NCI-H2171 treated with DMSO at 0.1 percent for 48 hours (cell line): Measurements from ENCODE around the gene SEMA3E.

Source experiments
- DNase-seq: peaks from one replicate; lab custom pipeline; 2025; lab: John Stamatoyannopoulos, UW

Gene SEMA3E

GRCh38 chr7:83355143-83355542, 293.8 kb downstream of the SEMA3E start:
- DNase-seq, result no peak

DNA sequence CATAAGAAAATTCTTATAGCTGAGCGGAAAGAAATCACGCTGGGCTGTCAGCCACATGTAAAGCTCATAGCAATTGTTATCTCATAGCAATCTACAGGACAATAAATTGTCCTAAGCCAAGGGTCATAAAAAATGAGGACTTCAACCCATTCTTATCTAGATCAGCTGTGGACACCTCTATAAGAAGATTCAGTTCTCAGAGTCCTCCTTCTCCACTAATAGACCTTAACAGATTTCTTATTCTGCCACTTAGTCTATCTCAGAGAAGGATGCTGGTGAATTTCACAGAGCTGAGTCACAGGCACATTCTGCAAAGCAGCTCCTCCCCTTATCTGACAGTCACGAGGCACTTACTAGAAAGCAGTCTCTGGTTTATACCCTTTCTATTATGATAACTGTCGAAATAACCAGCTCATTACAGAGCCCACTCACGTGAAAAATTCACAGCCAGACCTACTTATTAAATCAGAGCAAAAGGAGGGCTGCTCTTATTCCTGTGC, 300.9 kb downstream of the SEMA3E start:
- peak; percentile 22 for DNase-seq

GRCh38 chr7:83339907-83340306, 309.0 kb downstream of the SEMA3E start:
- no peak for DNase-seq

DNA sequence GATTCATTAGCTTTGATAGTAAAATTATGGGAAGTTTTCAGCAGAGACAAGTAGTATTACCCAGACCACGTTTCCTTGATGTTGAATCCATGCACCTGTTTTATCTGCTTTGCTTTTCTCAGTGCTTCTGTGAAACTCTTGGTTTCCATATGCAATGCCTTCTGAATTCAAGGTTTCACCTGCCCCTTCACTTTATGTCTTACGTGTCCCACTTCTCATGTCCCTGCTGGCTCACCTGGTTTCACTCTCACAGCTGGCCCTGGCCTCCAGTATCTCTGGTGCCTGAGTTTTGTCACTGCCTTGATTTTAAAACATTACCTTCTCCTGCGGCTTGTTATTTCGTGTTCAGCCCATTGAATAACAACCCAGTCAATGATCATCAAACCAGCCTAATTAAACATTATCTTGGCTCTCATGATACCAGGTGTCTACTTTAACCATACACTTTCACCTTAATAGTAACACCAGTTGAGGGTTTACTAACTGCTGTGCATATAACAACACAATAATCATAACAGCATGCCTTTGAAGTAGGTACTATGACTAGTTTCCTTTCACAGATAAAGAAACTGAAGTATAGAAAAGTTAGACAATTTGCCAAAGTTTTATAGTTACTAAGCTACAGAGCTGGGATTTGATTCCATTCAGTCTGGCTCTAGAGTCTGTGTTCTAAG, 310.5 kb downstream of the SEMA3E start:
- no peak for DNase-seq

- DNase-seq, result no peak
These were observed 311.9 kb downstream of the SEMA3E start for GRCh38 chr7:83337050-83337449.

- DNase-seq, result no peak
These were observed 322.7 kb downstream of the SEMA3E start for GRCh38 chr7:83326223-83326622.

DNA sequence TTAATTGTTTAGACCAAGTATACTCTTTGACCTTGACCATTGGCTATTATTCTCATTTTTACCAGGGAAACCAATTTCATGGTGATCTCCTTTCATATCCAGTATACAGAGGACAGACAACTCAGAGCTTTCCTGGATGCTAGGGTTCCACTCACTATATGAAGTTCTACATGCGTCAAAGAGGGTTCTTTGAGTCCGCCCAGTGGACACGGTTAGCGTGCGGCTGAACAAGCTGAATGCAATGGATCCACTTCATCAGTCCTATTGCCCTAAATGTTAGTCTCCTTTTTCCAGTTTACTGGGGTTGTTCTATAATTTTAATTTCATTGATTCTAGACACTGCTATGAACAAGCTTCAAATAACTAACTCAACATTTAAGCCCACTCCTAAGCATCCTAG, 323.9 kb downstream of the SEMA3E start:
- no peak for DNase-seq

DNA sequence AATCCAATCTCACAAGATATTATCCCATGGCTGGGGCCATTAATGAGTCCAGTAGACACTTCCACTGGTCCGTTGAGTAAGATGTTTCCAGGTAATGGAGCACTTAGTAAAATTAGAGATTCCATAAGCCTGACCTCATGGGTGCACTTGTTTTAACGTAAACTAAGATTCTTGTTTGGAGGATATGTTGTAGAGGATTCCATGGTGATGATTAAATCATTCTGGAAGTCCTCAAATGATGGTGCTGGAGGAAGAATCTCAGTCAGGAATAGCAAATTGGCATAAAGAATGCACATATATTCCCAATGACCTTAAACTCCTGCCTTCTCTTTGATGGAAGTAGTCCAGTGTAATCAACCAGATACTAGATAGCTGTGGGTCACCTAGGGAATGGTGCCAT, 324.3 kb downstream of the SEMA3E start:
- no peak for DNase-seq

GRCh38 chr7:83321011-83321410, 327.9 kb downstream of the SEMA3E start:
- no peak for DNase-seq

- no peak for DNase-seq
These were observed 335.0 kb downstream of the SEMA3E start for GRCh38 chr7:83313931-83314330.
